Body of pancreas (tissue), 4 donors: Measurements from ENCODE around the gene CENPVL2. TPM values are rescaled to one million over a fixed set of nuclear protein-coding genes. Genes with fewer than 3 reads are reported as not detected.
"Not testable (repeated sequence)": the region's sequence is repeated elsewhere in the genome, so short reads cannot be mapped to it uniquely, and the experiment has no call there.

Experiments used
- ATAC-seq: fragments of 150-250 bp; one replicate; pipeline ENCODE4 v1.9.1; 2016
- DNase-seq, 4 donors: peaks; one replicate each; pipeline ENCODE4 v3.0.0-alpha.2; 2019
- H3K27ac ChIP-seq, 4 donors: fragments of 200-600 bp; sonication (generic); 1 replicate in 3 of 4; 2 replicates in 1 of 4; pipeline versions ENCODE4 v1.5.1 to v1.6.1; 2016 to 2019; ENCODE audit warnings: mild to moderate bottlenecking in 1 of 4, mixed read lengths in 1 of 4, moderate library complexity in 1 of 4
- H3K27me3 ChIP-seq, 2 donors: fragments of 200-600 bp; sonication (generic); one replicate each; pipeline ENCODE4 v1.6.0; 2016; ENCODE audit warnings: mild to moderate bottlenecking in 1 of 2
- H3K36me3 ChIP-seq, 2 donors: fragments of 200-600 bp; sonication (generic); replicated peaks in 1 of 2; 2 replicates each; pipeline ENCODE4 v1.5.1; 2016; ENCODE audit warnings: low read depth in 2 of 2; ENCODE audit not compliant: insufficient read depth in 1 of 2
- H3K4me1 ChIP-seq: fragments of 200-600 bp; sonication (generic); one replicate; pipeline ENCODE4 v1.6.0; 2016
- H3K4me3 ChIP-seq, 2 donors: fragments of 200-600 bp; sonication (generic); 1 replicate in 1 of 2; 2 replicates in 1 of 2; pipeline ENCODE4 v1.5.1; 2016 to 2019
- H3K9me3 ChIP-seq, 3 donors: fragments of 200-600 bp; sonication (generic); 1 replicate in 2 of 3; 2 replicates in 1 of 3; pipeline ENCODE4 v1.5.1; 2016
- CTCF ChIP-seq, 7 experiments: fragments of 450-650 bp in 4 of 7; fragments of 200-600 bp in 3 of 7; sonication (generic) in 3 of 7; IDR thresholded peaks; one replicate each; pipeline ENCODE4 v1.5.1; 2016 to 2019; ENCODE audit warnings: antibody characterized with exemption in 7 of 7
- POLR2A ChIP-seq, 3 donors: fragments of 450-650 bp; IDR thresholded peaks; one replicate each; pipeline ENCODE4 v1.6.1; 2016; ENCODE audit warnings: antibody characterized with exemption in 3 of 3, mild to moderate bottlenecking in 2 of 3
- WGBS, 2 donors: methylation state at CpG; one replicate each; pipeline ENCODE4 v1.1.5; 2017; 5-methylcytosine and 5-hydroxymethylcytosine counted together
- intact Hi-C: fragments of 100-400 bp; cut with DNase I; formaldehyde crosslinking; loops from one replicate; pipeline ENCODE4 v1.15.1; 2023
- total RNA-seq, 2 donors: library from RNA; depleted of rRNA; stranded (reverse); fragments of >200 nt; gene quantifications; one replicate each; pipeline ENCODE4 v1.1.0, GENCODE V29; 2016

The CENPVL2 gene
- total RNA-seq = not detected

GRCh38 chrX:51682720-51683062 is at the start of gene CENPVL2:
Gene CENPVL2, minus strand, starts transcription at chrX:51682831. Its CDS starts 0 bp downstream, at chrX:51682831.
- H3K4me3 ChIP-seq, H3K9me3 ChIP-seq, H3K27ac ChIP-seq, H3K4me1 ChIP-seq, H3K36me3 ChIP-seq, DNase-seq, intact Hi-C loops, H3K27me3 ChIP-seq, ATAC-seq: not testable (repeated sequence)
- no CpG with 5 or more reads among the region's 30 CpGs for WGBS, 2 donors

DNA sequence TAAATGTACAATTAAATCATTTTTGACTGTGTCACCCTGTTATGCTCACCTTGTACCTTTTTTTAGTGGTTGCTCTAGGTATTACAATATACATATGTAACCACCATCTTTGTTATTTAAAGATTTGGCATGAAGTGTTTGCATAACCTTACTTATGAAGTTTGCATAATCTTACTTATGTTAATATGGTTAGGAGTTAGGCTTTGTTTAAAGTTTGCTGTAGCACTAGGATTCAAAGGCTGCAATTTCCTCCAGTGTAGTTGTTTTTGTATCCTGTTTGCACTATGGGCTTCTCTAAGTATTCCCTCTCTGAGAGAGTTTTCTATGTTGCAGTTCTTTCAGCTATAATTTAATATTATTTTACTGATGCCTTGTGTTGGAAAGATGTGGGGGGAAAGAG is 45.6 kb upstream of the CENPVL2 start:
- ATAC-seq (no peak), DNase-seq (no peak)
- Histone ChIP-seq H3K4me1 (no peaks in the 10 kb centered on the region), H3K4me3 (no peak overlapping the region), H3K27ac (no peak overlapping the region), H3K36me3 (no peaks in the 10 kb centered on the region), H3K27me3 (no peaks in the 10 kb centered on the region), H3K9me3 (no peaks in the 10 kb centered on the region)
- TF ChIP-seq CTCF (IDR thresholded peaks at IDR 0.05) (no peak), POLR2A (IDR thresholded peaks at IDR 0.05) (no peak)
- intact Hi-C loops = no loop called here

DNA sequence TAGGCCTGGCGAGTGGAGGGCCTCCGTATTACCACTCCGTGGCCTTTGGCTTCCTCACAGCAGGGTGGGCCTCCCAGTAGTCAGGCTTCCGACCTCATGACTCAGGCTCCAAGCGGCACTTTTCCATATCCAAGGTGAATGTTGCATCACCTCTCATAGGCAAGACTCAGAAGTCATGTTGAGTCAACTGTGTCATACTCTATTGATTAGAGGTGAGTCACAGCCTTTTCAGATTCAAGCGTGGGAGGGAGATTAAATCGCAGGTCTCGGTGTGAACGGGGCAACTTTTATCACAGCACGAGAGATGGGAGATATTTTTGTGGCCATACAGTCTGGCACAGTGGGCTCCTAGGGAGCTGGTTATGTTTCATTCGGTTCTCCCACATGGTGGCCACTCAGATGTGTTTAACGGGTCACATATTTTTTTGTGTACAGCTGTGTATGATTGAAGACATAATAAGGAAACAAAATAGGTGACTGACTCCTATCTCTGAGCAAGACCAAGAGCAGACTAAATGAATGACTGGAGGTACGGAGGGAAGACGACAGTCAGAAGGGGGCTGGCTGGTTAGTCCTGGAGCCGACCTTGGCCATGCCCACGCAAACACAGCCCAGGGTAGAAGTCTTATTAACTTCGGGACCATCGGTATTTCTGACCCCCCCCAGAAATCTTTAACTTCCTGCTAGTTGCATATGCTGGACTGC is 30.5 kb upstream of the CENPVL2 start:
- H3K4me3 ChIP-seq, H3K36me3 ChIP-seq, H3K27ac ChIP-seq, DNase-seq, H3K4me1 ChIP-seq, H3K27me3 ChIP-seq, intact Hi-C loops, H3K9me3 ChIP-seq, ATAC-seq: not testable (repeated sequence)
- no CpG with 5 or more reads among the region's 18 CpGs for WGBS, 2 donors

DNA sequence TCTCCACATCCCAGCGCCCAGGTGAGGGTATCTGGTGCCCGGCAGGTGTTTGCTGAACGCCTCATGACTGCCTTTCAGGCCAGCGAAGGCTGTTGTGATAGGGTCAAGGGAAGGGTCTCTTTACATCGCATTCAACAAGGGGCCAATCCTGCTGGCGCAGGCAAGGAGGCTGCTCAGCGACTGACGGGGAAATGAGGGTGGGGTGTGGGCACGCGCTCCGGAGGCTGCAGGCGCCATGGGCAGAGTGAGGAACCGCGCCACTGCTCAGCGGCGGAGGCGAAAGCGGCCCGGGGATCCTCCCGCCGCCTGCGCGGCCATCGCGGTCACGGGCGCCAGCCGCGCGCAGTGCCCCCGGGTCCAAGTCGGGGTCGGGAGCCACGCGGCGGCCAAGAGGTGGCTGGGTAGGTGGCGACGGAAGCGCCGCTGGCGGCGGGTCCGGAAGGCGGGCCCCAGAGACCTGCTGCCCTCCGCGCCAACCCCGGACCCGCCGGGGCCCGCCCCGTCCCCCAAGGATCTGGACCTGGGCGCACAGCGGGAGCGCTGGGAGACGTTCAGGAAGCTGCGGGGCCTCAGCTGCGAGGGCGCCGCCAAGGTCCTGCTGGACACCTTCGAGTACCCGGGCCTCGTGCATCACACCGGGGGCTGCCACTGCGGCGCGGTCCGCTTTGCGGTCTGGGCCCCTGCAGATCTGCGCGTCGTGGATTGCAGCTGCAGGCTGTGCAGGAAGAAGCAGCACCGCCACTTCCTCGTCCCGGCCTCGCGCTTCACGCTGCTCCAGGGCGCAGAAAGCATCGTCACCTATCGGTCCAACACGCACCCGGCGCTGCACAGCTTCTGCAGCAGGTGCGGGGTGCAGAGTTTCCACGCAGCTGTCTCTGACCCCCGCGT is 27.9 kb upstream of the CENPVL2 start, which contains the start of gene CENPVL1:
Gene CENPVL1 (plus strand): TSS at position 236 of the 888 bp plus-strand sequence. CDS start 0 bp downstream, at position 236.
- intact Hi-C loops, DNase-seq, H3K4me3 ChIP-seq, ATAC-seq, H3K27me3 ChIP-seq, H3K36me3 ChIP-seq, H3K27ac ChIP-seq, H3K4me1 ChIP-seq, H3K9me3 ChIP-seq: not testable (repeated sequence)
- WGBS, 2 donors = no CpG with 5 or more reads among the region's 87 CpGs

DNA sequence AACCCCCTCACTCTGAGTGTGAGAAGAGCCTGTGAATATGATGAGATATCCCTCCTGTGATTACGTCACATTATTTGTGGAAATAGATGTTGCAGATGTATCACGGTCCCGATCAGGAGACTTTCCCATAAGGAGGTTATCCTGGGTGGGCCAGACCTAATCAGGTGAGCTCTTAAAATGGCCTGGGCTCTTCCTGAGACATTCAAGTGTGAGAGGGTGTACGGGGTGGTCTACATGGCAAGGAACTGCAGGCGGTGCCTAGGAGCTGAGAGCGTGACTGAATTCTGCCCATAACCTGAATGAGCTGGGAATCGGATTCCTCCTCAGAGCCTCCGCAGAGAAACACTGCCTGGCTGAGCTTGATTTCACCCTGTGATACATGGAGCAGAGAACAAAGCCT is 14.8 kb upstream of the CENPVL2 start:
- H3K27me3 ChIP-seq = no peaks in the 10 kb centered on the region
- no peak for ATAC-seq
- intact Hi-C loops = no loop called here
- no peak overlapping the region for H3K27ac ChIP-seq
- no peak overlapping the region for H3K4me3 ChIP-seq
- H3K9me3 ChIP-seq = no peaks in the 10 kb centered on the region
- DNase-seq = no peak
- no peak for TF ChIP-seq POLR2A (IDR thresholded peaks at IDR 0.05)
- TF ChIP-seq CTCF (IDR thresholded peaks at IDR 0.05) = no peak
- no peaks in the 10 kb centered on the region for H3K4me1 ChIP-seq
- WGBS, 2 donors = 69 to 80% methylated on average over 5 to 7 of the region's 8 CpGs
- H3K36me3 ChIP-seq = no peaks in the 10 kb centered on the region

DNA sequence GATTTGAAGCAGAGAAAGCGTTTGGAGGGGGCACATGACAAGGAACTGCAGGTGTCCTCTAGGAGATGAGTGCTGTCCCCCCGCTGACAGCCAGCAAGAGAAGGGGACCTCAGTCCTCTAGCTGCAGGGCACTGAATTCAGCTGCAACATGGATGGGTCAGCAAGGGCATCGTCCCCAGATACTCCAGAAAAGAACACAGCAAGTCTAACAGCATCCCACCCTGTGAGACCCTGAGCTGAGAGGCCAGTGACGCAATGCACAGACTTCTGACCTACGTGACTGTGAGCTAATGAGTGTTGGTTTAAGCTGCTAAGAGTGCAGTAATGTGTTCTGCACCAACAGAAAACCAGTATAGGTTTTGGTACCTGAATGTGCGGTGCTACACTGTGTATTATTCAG is 11.6 kb upstream of the CENPVL2 start:
- DNase-seq (peak in 1 of 4 donors; percentile 2), ATAC-seq (no peak)
- H3K9me3 ChIP-seq = no peaks in the 10 kb centered on the region
- no peaks in the 10 kb centered on the region for H3K27me3 ChIP-seq
- H3K4me1 ChIP-seq = no peaks in the 10 kb centered on the region
- no peak for TF ChIP-seq CTCF (IDR thresholded peaks at IDR 0.05)
- no peak for TF ChIP-seq POLR2A (IDR thresholded peaks at IDR 0.05)
- intact Hi-C loops = no loop called here
- H3K4me3 ChIP-seq = no peak overlapping the region
- no peak overlapping the region for H3K27ac ChIP-seq
- 54 to 62% methylated on average over 6 of the region's 6 CpGs for WGBS, 2 donors
- no peaks in the 10 kb centered on the region for H3K36me3 ChIP-seq

DNA sequence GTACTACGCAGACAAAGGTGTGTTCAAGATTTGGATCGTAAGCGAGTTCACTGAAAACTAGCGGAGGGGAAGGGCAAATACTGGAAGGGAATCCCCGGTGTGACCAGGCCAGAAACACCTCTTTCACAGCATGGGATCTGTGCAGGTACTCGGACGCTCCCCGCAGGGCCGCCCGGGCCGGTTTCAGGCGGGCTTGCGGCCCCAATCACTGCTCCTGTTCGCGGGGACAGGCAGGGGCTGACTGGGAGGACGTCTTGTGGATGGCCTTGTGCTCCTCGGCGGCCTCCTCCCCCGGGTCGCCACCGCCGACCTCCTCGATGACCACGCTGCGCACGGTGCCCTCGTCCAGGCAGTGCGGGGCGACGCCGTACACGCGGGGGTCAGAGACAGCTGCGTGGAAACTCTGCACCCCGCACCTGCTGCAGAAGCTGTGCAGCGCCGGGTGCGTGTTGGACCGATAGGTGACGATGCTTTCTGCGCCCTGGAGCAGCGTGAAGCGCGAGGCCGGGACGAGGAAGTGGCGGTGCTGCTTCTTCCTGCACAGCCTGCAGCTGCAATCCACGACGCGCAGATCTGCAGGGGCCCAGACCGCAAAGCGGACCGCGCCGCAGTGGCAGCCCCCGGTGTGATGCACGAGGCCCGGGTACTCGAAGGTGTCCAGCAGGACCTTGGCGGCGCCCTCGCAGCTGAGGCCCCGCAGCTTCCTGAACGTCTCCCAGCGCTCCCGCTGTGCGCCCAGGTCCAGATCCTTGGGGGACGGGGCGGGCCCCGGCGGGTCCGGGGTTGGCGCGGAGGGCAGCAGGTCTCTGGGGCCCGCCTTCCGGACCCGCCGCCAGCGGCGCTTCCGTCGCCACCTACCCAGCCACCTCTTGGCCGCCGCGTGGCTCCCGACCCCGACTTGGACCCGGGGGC is 567 bp downstream of the CENPVL2 start:
- H3K27me3 ChIP-seq, H3K9me3 ChIP-seq, H3K27ac ChIP-seq, H3K4me1 ChIP-seq, H3K4me3 ChIP-seq, ATAC-seq, intact Hi-C loops, H3K36me3 ChIP-seq, DNase-seq: not testable (repeated sequence)
- no CpG with 5 or more reads among the region's 88 CpGs for WGBS, 2 donors

DNA sequence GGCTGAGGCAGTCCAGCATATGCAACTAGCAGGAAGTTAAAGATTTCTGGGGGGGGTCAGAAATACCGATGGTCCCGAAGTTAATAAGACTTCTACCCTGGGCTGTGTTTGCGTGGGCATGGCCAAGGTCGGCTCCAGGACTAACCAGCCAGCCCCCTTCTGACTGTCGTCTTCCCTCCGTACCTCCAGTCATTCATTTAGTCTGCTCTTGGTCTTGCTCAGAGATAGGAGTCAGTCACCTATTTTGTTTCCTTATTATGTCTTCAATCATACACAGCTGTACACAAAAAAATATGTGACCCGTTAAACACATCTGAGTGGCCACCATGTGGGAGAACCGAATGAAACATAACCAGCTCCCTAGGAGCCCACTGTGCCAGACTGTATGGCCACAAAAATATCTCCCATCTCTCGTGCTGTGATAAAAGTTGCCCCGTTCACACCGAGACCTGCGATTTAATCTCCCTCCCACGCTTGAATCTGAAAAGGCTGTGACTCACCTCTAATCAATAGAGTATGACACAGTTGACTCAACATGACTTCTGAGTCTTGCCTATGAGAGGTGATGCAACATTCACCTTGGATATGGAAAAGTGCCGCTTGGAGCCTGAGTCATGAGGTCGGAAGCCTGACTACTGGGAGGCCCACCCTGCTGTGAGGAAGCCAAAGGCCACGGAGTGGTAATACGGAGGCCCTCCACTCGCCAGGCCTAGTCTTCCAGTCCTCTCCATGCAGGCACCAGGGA is 2.8 kb downstream of the CENPVL2 start:
- intact Hi-C loops, H3K9me3 ChIP-seq, H3K4me3 ChIP-seq, DNase-seq, H3K27me3 ChIP-seq, H3K4me1 ChIP-seq, H3K36me3 ChIP-seq, ATAC-seq, H3K27ac ChIP-seq: not testable (repeated sequence)
- no CpG with 5 or more reads among the region's 18 CpGs for WGBS, 2 donors
